ENCODE measurements around the gene CDKAL1.
"Not testable (repeated sequence)": the region's sequence is repeated elsewhere in the genome, so short reads cannot be mapped to it uniquely, and the experiment has no call there.

Gene CDKAL1

GRCh38 chr6:20724443-20725190, 190.4 kb downstream of the CDKAL1 start:
- Histone ChIP-seq H3K9ac (ENCODE audit: low read depth, low read length) (no peak overlapping the region), H3K36me3 (ENCODE audit: insufficient read depth, low read length) (peaks cover 8% of the 10 kb centered on the region; the same call in 1 of the 2 replicates), H3K4me1 (ENCODE audit: insufficient read depth, low read length) (peaks cover 10% of the 10 kb centered on the region), H3K27me3 (ENCODE audit: insufficient read depth, low read length, poor library complexity) (no peaks in the 10 kb centered on the region), H4K20me1 (ENCODE audit: insufficient read depth, low read length) (no peaks in the 10 kb centered on the region), H3K79me2 (ENCODE audit: insufficient read depth, low read length) (peaks cover 10% of the 10 kb centered on the region; the same call in 1 of the 2 replicates), H3K9me3 (ENCODE audit: insufficient read depth, low read length, severe bottlenecking) (no peaks in the 10 kb centered on the region), H3K4me3 (ENCODE audit: low read depth in 1 of 2, low read length in 2 of 2) (no peak overlapping the region), H3K4me2 (ENCODE audit: insufficient read depth, low read length) (no peak overlapping the region), H3K27ac (ENCODE audit: low read length) (no peak overlapping the region), H2AFZ (ENCODE audit: low read depth, low read length) (no peak overlapping the region)
- ATAC-seq (ENCODE audit: insufficient read depth, low read depth) = no peak
- DNase-seq = no peak
- TF ChIP-seq EZH2 (IDR thresholded peaks at IDR 0.05; ENCODE audit: borderline replicate concordance, low read depth, low read length, severe bottlenecking) (no peak), CTCF (IDR thresholded peaks at IDR 0.05; ENCODE audit: borderline replicate concordance, extremely low read depth, low read length, poor library complexity, severe bottlenecking) (no peak)

GRCh38 chr6:20725235-20725634, 191.0 kb downstream of the CDKAL1 start:
- not testable (repeated sequence) for ATAC-seq (ENCODE audit: insufficient read depth, low read depth); H3K36me3 ChIP-seq (ENCODE audit: insufficient read depth, low read length); H2AFZ ChIP-seq (ENCODE audit: low read depth, low read length); H3K27ac ChIP-seq (ENCODE audit: low read length); DNase-seq; H3K9me3 ChIP-seq (ENCODE audit: insufficient read depth, low read length, severe bottlenecking); H3K9ac ChIP-seq (ENCODE audit: low read depth, low read length); H3K4me3 ChIP-seq (ENCODE audit: low read depth in 1 of 2, low read length in 2 of 2); H4K20me1 ChIP-seq (ENCODE audit: insufficient read depth, low read length); H3K4me2 ChIP-seq (ENCODE audit: insufficient read depth, low read length); H3K27me3 ChIP-seq (ENCODE audit: insufficient read depth, low read length, poor library complexity); H3K4me1 ChIP-seq (ENCODE audit: insufficient read depth, low read length)
- peaks cover 10% of the 10 kb centered on the region; the same call in 1 of the 2 replicates for H3K79me2 ChIP-seq (ENCODE audit: insufficient read depth, low read length)

- no peak for DNase-seq
- H3K9ac ChIP-seq (ENCODE audit: low read depth, low read length) = no peak overlapping the region
- H3K4me2 ChIP-seq (ENCODE audit: insufficient read depth, low read length) = no peak overlapping the region
- H3K4me1 ChIP-seq (ENCODE audit: insufficient read depth, low read length) = no peaks in the 10 kb centered on the region
- TF ChIP-seq EZH2 (IDR thresholded peaks at IDR 0.05; ENCODE audit: borderline replicate concordance, low read depth, low read length, severe bottlenecking) (no peak), CTCF (IDR thresholded peaks at IDR 0.05; ENCODE audit: borderline replicate concordance, extremely low read depth, low read length, poor library complexity, severe bottlenecking) (no peak)
- no peaks in the 10 kb centered on the region for H3K27me3 ChIP-seq (ENCODE audit: insufficient read depth, low read length, poor library complexity)
- H3K4me3 ChIP-seq (ENCODE audit: low read depth in 1 of 2, low read length in 2 of 2) = no peak overlapping the region
- no peaks in the 10 kb centered on the region for H3K36me3 ChIP-seq (ENCODE audit: insufficient read depth, low read length)
- no peak overlapping the region for H3K27ac ChIP-seq (ENCODE audit: low read length)
- no peaks in the 10 kb centered on the region; the same call in 1 of the 2 replicates for H3K79me2 ChIP-seq (ENCODE audit: insufficient read depth, low read length)
- no peak for ATAC-seq (ENCODE audit: insufficient read depth, low read depth)
- no peaks in the 10 kb centered on the region for H3K9me3 ChIP-seq (ENCODE audit: insufficient read depth, low read length, severe bottlenecking)
- no peak overlapping the region for H2AFZ ChIP-seq (ENCODE audit: low read depth, low read length)
- H4K20me1 ChIP-seq (ENCODE audit: insufficient read depth, low read length) = no peaks in the 10 kb centered on the region
These were observed 194.8 kb downstream of the CDKAL1 start for GRCh38 chr6:20729086-20729485.

- not testable (repeated sequence) for H3K4me3 ChIP-seq (ENCODE audit: low read depth in 1 of 2, low read length in 2 of 2); H3K4me1 ChIP-seq (ENCODE audit: insufficient read depth, low read length); H3K79me2 ChIP-seq (ENCODE audit: insufficient read depth, low read length); H3K9ac ChIP-seq (ENCODE audit: low read depth, low read length); H3K9me3 ChIP-seq (ENCODE audit: insufficient read depth, low read length, severe bottlenecking); ATAC-seq (ENCODE audit: insufficient read depth, low read depth); H3K4me2 ChIP-seq (ENCODE audit: insufficient read depth, low read length); H2AFZ ChIP-seq (ENCODE audit: low read depth, low read length); H4K20me1 ChIP-seq (ENCODE audit: insufficient read depth, low read length); H3K27me3 ChIP-seq (ENCODE audit: insufficient read depth, low read length, poor library complexity); DNase-seq; H3K36me3 ChIP-seq (ENCODE audit: insufficient read depth, low read length); H3K27ac ChIP-seq (ENCODE audit: low read length)
These were observed 198.1 kb downstream of the CDKAL1 start for GRCh38 chr6:20732362-20732761.

All from DND-41 (cell line).